ENCODE data around the gene RAB8A. TPM values are rescaled to one million over a fixed set of nuclear protein-coding genes. Genes with fewer than 3 reads are reported as not detected.
A peak's percentile ranks its signal among the peaks of the same experiment; 100 is the strongest.
"Not testable (repeated sequence)": the region's sequence is repeated elsewhere in the genome, so short reads cannot be mapped to it uniquely, and the experiment has no call there.

The RAB8A gene
- total RNA-seq, 1 donor from 2014 or later = 235 TPM

- Mint-ChIP-seq H3K27me3 (ENCODE audit: insufficient read depth) (peaks cover 2% of the 10 kb centered on the region), H3K4me3 (no peak overlapping the region), H3K4me1 (ENCODE audit: low read depth) (peaks cover 16% of the 10 kb centered on the region), H3K36me3 (ENCODE audit: low read depth) (peaks cover 2% of the 10 kb centered on the region), H3K9me3 (no peaks in the 10 kb centered on the region), H3K27ac (no peak overlapping the region)
- no peak for DNase-seq (ENCODE audit: low spot score)
- intact Hi-C loops (cut with micrococcal nuclease) = loop anchor here (1.0 to 2.0 kb wide), 3 partner anchors 23 to 83 kb away; partner anchors contain the start of gene FAM32A
Observed at GRCh38 chr19:16161840-16162239, 50.2 kb downstream of the RAB8A start.

DNA sequence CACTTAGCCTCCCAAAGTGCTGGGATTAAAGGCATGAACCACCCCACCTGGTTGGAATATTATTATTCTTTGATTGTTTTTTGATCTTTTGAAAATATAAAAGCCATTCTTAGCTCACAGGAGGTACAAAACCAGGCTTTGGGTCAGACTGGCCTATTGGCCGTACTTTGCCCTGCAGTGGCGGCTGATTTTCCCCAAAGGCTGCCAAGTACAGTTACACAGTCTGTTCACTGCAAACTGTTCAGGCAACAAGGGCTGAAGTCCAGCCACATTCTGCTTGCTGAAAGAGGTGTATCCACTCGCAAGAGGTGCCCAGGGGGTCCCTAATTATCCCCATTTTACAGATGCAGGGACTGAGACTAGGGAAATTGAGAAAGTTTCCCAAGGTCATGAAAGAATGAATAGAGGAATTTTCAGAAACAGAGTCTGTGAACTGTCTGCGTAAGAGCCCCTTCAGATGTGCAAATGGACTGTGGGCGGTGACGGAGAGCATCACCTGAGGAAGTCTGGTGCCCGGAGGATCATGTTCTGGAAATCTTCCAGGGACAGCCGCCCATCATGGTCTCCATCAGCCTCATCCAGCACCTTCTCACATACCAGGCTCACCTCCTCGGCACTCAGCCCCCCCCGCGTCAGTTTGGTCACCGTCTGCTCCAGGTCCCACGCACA lies 52.7 kb downstream of the RAB8A start:
- peaks cover 27% of the 10 kb centered on the region for H3K4me1 Mint-ChIP-seq (ENCODE audit: low read depth)
- intact Hi-C loops (cut with micrococcal nuclease) = no loop called here
- DNase-seq (ENCODE audit: low spot score) = no peak
- no peak overlapping the region for H3K27ac Mint-ChIP-seq
- no peak overlapping the region for H3K4me3 Mint-ChIP-seq
- peaks cover 2% of the 10 kb centered on the region for H3K27me3 Mint-ChIP-seq (ENCODE audit: insufficient read depth)
- H3K9me3 Mint-ChIP-seq = peaks cover 6% of the 10 kb centered on the region
- no peaks in the 10 kb centered on the region for H3K36me3 Mint-ChIP-seq (ENCODE audit: low read depth)

DNA sequence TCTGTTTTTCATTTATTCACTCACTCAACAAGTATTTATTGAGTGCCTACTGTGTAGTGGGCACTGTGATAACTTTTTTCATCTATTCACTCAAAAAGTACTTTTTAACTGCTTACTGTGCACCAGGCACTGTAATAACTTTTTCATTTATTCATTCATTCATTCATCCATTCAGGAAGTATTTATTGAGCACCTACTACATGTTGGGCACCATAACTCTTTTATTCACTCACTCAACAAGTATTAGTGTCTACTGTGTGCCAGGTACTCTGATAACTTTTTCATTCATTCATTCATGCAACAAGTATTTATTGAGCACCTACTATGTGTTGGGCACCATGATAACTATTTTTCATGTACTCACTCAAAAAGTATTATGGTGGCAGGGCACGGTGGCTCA lies 54.7 kb downstream of the RAB8A start:
- no peak overlapping the region for H3K4me3 Mint-ChIP-seq
- H3K9me3 Mint-ChIP-seq = peaks cover 6% of the 10 kb centered on the region
- H3K27me3 Mint-ChIP-seq (ENCODE audit: insufficient read depth) = peaks cover 2% of the 10 kb centered on the region
- no peaks in the 10 kb centered on the region for H3K36me3 Mint-ChIP-seq (ENCODE audit: low read depth)
- intact Hi-C loops (cut with micrococcal nuclease) = no loop called here
- H3K4me1 Mint-ChIP-seq (ENCODE audit: low read depth) = peaks cover 19% of the 10 kb centered on the region
- H3K27ac Mint-ChIP-seq = no peak overlapping the region
- no peak for DNase-seq (ENCODE audit: low spot score)

DNA sequence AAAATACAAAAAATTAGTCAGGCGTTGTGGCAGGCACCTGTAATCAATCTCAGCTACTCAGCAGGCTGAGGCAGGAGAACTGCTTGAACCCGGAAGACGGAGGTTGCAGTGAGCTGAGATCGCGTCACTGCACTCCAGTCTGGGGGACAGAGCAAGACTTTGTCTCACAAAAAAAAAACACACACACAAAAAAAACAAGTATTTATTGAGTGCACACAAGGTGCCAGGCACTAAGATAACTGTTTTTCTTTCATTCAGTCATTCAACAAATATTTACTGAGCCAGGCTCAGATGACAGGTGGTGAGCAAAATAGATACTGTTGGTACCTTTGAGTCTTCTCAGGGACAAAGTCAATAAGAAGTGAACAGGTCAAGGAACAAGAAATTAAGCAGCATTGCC lies 55.4 kb downstream of the RAB8A start:
- H3K4me1 Mint-ChIP-seq (ENCODE audit: low read depth) = peaks cover 13% of the 10 kb centered on the region
- no peak for DNase-seq (ENCODE audit: low spot score)
- intact Hi-C loops (cut with micrococcal nuclease) = no loop called here
- peaks cover 2% of the 10 kb centered on the region for H3K27me3 Mint-ChIP-seq (ENCODE audit: insufficient read depth)
- peaks cover 6% of the 10 kb centered on the region for H3K9me3 Mint-ChIP-seq
- no peak overlapping the region for H3K27ac Mint-ChIP-seq
- H3K36me3 Mint-ChIP-seq (ENCODE audit: low read depth) = no peaks in the 10 kb centered on the region
- no peak overlapping the region for H3K4me3 Mint-ChIP-seq

GRCh38 chr19:16168465-16169081 lies 56.9 kb downstream of the RAB8A start:
- no peak for DNase-seq (ENCODE audit: low spot score)
- peaks cover 6% of the 10 kb centered on the region for H3K9me3 Mint-ChIP-seq
- H3K4me1 Mint-ChIP-seq (ENCODE audit: low read depth) = peaks cover 20% of the 10 kb centered on the region
- H3K27ac Mint-ChIP-seq = peak overlapping the region; percentile 47
- intact Hi-C loops (cut with micrococcal nuclease) = loop anchor here (2.0 kb wide), 1 partner anchor 16 kb away; the partner anchor contains the start of gene FAM32A
- no peak overlapping the region for H3K4me3 Mint-ChIP-seq
- H3K27me3 Mint-ChIP-seq (ENCODE audit: insufficient read depth) = peaks cover 2% of the 10 kb centered on the region
- H3K36me3 Mint-ChIP-seq (ENCODE audit: low read depth) = no peaks in the 10 kb centered on the region

DNA sequence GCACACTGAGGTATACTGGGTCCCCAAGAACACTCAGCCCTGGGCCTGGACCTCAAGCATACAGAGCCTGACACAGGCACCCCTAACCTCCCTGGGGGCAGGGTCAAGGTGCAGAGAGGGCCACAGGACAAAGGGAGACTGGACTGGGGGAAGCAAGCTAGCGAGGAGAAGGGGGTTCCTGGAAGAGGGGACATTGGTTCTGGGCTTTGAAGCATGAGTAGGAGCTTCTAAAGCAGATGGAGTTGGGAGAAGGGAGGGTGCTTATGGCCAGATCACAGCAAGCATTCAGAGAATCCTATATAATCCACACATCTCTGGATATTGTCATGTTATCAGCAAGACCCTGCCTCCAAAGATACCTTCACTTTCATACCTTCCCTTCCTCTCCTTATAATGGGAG lies 58.4 kb downstream of the RAB8A start:
- no peaks in the 10 kb centered on the region for H3K27me3 Mint-ChIP-seq (ENCODE audit: insufficient read depth)
- no peak overlapping the region for H3K4me3 Mint-ChIP-seq
- no peaks in the 10 kb centered on the region for H3K36me3 Mint-ChIP-seq (ENCODE audit: low read depth)
- no peak for DNase-seq (ENCODE audit: low spot score)
- intact Hi-C loops (cut with micrococcal nuclease) = no loop called here
- no peak overlapping the region for H3K27ac Mint-ChIP-seq
- H3K4me1 Mint-ChIP-seq (ENCODE audit: low read depth) = peaks cover 21% of the 10 kb centered on the region
- H3K9me3 Mint-ChIP-seq = peaks cover 6% of the 10 kb centered on the region

DNA sequence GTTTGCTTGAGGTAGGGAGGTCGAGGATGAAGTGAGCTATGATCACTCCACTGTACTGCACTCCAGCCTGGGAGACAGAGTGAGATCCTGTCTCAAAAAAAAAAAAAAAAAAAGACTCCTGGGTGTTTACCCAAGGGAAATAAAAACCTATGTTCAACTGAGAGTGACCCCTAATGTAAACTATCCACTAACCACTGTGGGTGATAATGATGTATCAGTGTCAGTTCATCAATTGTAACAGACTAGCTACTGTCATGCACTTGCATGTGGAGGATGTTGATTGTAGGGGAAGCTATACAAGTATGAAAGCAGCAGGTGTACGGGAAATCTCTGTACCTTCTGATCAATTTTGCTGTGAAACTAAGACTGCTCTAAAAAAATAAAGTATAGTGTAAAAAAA lies 64.3 kb downstream of the RAB8A start:
- DNase-seq (ENCODE audit: low spot score) = no peak
- Mint-ChIP-seq H3K4me3 (no peak overlapping the region), H3K27me3 (ENCODE audit: insufficient read depth) (peaks cover 1% of the 10 kb centered on the region), H3K4me1 (ENCODE audit: low read depth) (peaks cover 8% of the 10 kb centered on the region), H3K9me3 (no peaks in the 10 kb centered on the region), H3K36me3 (ENCODE audit: low read depth) (no peaks in the 10 kb centered on the region), H3K27ac (no peak overlapping the region)
- intact Hi-C loops (cut with micrococcal nuclease) = no loop called here

DNA sequence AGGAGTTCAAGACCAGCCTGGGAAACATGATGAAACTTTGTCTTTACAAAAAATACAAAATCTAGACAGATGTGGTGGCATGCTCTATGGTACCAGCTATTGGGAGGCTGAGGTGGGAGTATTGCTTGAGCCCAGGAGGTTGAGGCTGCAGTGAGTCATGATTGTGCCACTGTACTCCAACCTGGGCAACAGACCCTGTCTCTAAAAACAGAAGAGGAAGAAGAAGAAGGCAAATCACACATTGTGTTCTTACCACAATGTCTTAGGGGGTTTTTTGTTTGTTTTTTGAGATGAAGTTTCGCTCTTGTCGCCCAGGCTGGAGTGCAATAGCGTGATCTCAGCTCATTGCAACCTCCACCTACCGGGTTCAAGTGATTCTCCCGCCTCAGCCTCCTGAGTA lies 67.2 kb downstream of the RAB8A start:
- H3K9me3 Mint-ChIP-seq; H3K27me3 Mint-ChIP-seq (ENCODE audit: insufficient read depth); H3K4me1 Mint-ChIP-seq (ENCODE audit: low read depth); intact Hi-C loops (cut with micrococcal nuclease); H3K36me3 Mint-ChIP-seq (ENCODE audit: low read depth); H3K4me3 Mint-ChIP-seq; DNase-seq (ENCODE audit: low spot score); H3K27ac Mint-ChIP-seq: not testable (repeated sequence)

GRCh38 chr19:16180611-16181010 lies 68.9 kb downstream of the RAB8A start:
- Mint-ChIP-seq H3K36me3 (ENCODE audit: low read depth) (peaks cover 6% of the 10 kb centered on the region), H3K27ac (no peak overlapping the region), H3K4me3 (no peak overlapping the region), H3K9me3 (no peaks in the 10 kb centered on the region), H3K4me1 (ENCODE audit: low read depth) (peaks cover 15% of the 10 kb centered on the region), H3K27me3 (ENCODE audit: insufficient read depth) (peaks cover 1% of the 10 kb centered on the region)
- DNase-seq (ENCODE audit: low spot score) = no peak
- intact Hi-C loops (cut with micrococcal nuclease) = no loop called here

Other genes with a start within 250 kb of the RAB8A start
- not detected in 2 replicates for gene CYP4F2, start 213.8 kb upstream of the RAB8A start, total RNA-seq
- not detected in 2 replicates for gene CYP4F11, start 177.4 kb upstream of the RAB8A start, total RNA-seq
- not detected in 2 replicates for gene OR10H4, start 162.9 kb upstream of the RAB8A start, total RNA-seq
- 346 and 351 TPM in 2 replicates for gene TPM4, start 35.4 kb upstream of the RAB8A start, total RNA-seq
- gene HSH2D, start 31.8 kb downstream of the RAB8A start, total RNA-seq = 32.0 and 35.2 TPM in 2 replicates
- not detected in 2 replicates for gene CIB3, start 61.6 kb downstream of the RAB8A start, total RNA-seq
- 71.6 and 72.8 TPM in 2 replicates for gene FAM32A, start 73.5 kb downstream of the RAB8A start, total RNA-seq
- 116 and 117 TPM in 2 replicates for gene AP1M1, start 86.0 kb downstream of the RAB8A start, total RNA-seq
- gene KLF2, start 212.9 kb downstream of the RAB8A start, total RNA-seq = 5.7 TPM in 2 replicates

Data from activated T-helper 1 cell treated with anti-CD3 and anti-CD28 coated beads, Interleukin-12 subunit alpha, Interleukin-12 subunit beta, Interleukin-2, Interleukin-4 antibody, amounts not matched to agents 30 ng/mL and 10 ng/mL and 1 ng/mL, durations not matched to agents 14 hours and 24 hours and 36 hours (primary cell).